PC-9 (cell line): Measurements from ENCODE around the gene SETBP1. TPM values are rescaled to one million over a fixed set of nuclear protein-coding genes. Genes with fewer than 3 reads are reported as not detected.

Experiments used
- BruUV-seq: library from RNA; stranded (reverse); fragments of 400-500 nt; replicated peaks from 2 replicates; lab custom pipeline; 2021; lab: Mats Ljungman, UMichigan
- CTCF ChIA-PET: fragments of 300-600 bp; sonication (Branson Sonifier 250); formaldehyde crosslinking; loops from one replicate; lab custom pipeline; 2022; ENCODE audit warnings: antibody characterized with exemption; lab: Charles Lee
- POLR2A ChIA-PET: fragments of 300-600 bp; sonication (Branson Sonifier 250); formaldehyde crosslinking; loops from one replicate; lab custom pipeline; 2022; ENCODE audit warnings: antibody characterized with exemption; ENCODE audit not compliant: unreplicated experiment; lab: Charles Lee
- DNase-seq, 2 experiments: peaks; one replicate each; pipeline versions ENCODE4 v3.0.0 to v3.0.0-alpha.2; 2015 to 2022; ENCODE audit warnings: mixed read lengths in 1 of 2
- H2AFZ ChIP-seq: fragments of 200-600 bp; sonication (generic); 2 replicates; pipeline ENCODE4 v1.8.1; 2017; ENCODE audit warnings: antibody characterized with exemption
- H3F3A ChIP-seq: fragments of 200-600 bp; sonication (generic); 2 replicates; pipeline ENCODE4 v1.8.1; 2017; ENCODE audit warnings: antibody characterized with exemption, mild to moderate bottlenecking, low read depth; ENCODE audit not compliant: insufficient read depth
- H3K27ac ChIP-seq: fragments of 200-600 bp; sonication (generic); 2 replicates; pipeline ENCODE4 v1.6.1; 2016; ENCODE audit warnings: mixed run types
- H3K27me3 ChIP-seq: fragments of 200-600 bp; sonication (generic); 2 replicates; pipeline ENCODE4 v1.6.1; 2016; ENCODE audit warnings: low read depth, mixed run types; ENCODE audit not compliant: insufficient read depth
- H3K36me3 ChIP-seq: fragments of 200-600 bp; sonication (generic); 2 replicates; pipeline ENCODE4 v1.6.1; 2016; ENCODE audit warnings: low read depth, mixed run types
- H3K4me1 ChIP-seq: fragments of 200-600 bp; sonication (generic); replicated peaks from 2 replicates; pipeline ENCODE4 v1.6.1; 2016; ENCODE audit warnings: mixed run types; ENCODE audit not compliant: insufficient read depth
- H3K4me2 ChIP-seq: fragments of 200-600 bp; sonication (generic); 2 replicates; pipeline ENCODE4 v1.6.1; 2017; ENCODE audit warnings: mixed run types
- H3K4me3 ChIP-seq: fragments of 200-600 bp; sonication (generic); 2 replicates; pipeline ENCODE4 v1.6.1; 2016; ENCODE audit warnings: mixed run types
- H3K79me2 ChIP-seq: fragments of 200-600 bp; sonication (generic); 2 replicates; pipeline ENCODE4 v1.6.1; 2017; ENCODE audit warnings: low read depth, mixed run types
- H3K9me2 ChIP-seq: fragments of 200-600 bp; sonication (generic); 2 replicates; pipeline ENCODE4 v1.8.1; 2017; ENCODE audit warnings: mild to moderate bottlenecking; ENCODE audit not compliant: insufficient read depth
- H3K9me3 ChIP-seq: fragments of 200-600 bp; sonication (generic); 2 replicates; pipeline ENCODE4 v1.8.1; 2016; ENCODE audit warnings: low read depth; ENCODE audit not compliant: insufficient read depth
- H4K20me1 ChIP-seq: fragments of 200-600 bp; sonication (generic); 2 replicates; pipeline ENCODE4 v1.8.1; 2017; ENCODE audit not compliant: insufficient read depth
- EZH2 ChIP-seq: fragments of 200-600 bp; sonication (generic); IDR thresholded peaks from 2 replicates; pipeline ENCODE4 v1.8.0; 2017; ENCODE audit warnings: antibody characterized with exemption, low read depth
- intact Hi-C: fragments of 100-400 bp; cut with micrococcal nuclease; formaldehyde crosslinking; loops from one replicate; pipeline ENCODE4 v1.10.0; 2022; ENCODE audit not compliant: unreplicated experiment
- total RNA-seq: library from RNA; stranded (reverse); gene quantifications from 2 replicates; pipeline ENCODE4 v1.2.3, GENCODE V29; 2021
- TF ChIP-seq, protein P1 (sequence below): fragments of 200-600 bp; sonication (generic); conservative IDR thresholded peaks from 2 replicates; pipeline ENCODE4 v1.6.1; 2017; ENCODE audit warnings: mixed run types, antibody characterized with exemption, mild to moderate bottlenecking, moderate library complexity

The SETBP1 gene
- total RNA-seq, 1 experiment from 2014 or later, result 9.0 TPM

DNA sequence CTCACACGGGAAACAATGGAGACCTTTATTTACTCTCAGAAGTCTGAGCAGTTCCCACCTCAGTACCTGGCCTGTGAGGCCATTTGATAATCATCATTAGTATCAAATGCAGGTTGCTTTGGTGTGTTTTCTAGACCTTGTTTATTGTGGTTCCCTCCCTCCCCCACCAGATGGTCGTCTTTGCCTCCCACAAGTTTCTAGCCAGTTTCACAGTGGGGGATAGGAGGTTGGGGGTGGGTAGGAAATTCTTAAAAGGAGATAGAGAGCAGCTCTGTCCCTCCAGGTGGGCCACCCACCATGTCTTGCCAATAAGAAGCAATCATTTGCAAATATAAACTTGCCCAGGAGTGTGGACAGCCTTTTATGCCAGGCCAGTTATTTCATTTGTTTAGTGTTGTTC lies 31.3 kb downstream of the SETBP1 start:
- Histone ChIP-seq H3K27me3 (no peaks in the 10 kb centered on the region), H3K4me3 (no peak overlapping the region), H3K36me3 (no peaks in the 10 kb centered on the region), H3K4me2 (no peak overlapping the region), H3K9me2 (no peaks in the 10 kb centered on the region), H3K27ac (no peak overlapping the region), H2AFZ (no peak overlapping the region), H3K4me1 (peaks cover 18% of the 10 kb centered on the region), H4K20me1 (no peaks in the 10 kb centered on the region), H3F3A (no peaks in the 10 kb centered on the region), H3K9me3 (no peaks in the 10 kb centered on the region), H3K79me2 (no peaks in the 10 kb centered on the region)
- DNase-seq, result no peak
- no peak for TF ChIP-seq EZH2
- TF ChIP-seq, protein P1, sequence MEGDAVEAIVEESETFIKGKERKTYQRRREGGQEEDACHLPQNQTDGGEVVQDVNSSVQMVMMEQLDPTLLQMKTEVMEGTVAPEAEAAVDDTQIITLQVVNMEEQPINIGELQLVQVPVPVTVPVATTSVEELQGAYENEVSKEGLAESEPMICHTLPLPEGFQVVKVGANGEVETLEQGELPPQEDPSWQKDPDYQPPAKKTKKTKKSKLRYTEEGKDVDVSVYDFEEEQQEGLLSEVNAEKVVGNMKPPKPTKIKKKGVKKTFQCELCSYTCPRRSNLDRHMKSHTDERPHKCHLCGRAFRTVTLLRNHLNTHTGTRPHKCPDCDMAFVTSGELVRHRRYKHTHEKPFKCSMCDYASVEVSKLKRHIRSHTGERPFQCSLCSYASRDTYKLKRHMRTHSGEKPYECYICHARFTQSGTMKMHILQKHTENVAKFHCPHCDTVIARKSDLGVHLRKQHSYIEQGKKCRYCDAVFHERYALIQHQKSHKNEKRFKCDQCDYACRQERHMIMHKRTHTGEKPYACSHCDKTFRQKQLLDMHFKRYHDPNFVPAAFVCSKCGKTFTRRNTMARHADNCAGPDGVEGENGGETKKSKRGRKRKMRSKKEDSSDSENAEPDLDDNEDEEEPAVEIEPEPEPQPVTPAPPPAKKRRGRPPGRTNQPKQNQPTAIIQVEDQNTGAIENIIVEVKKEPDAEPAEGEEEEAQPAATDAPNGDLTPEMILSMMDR, result no peak
- intact Hi-C loops, result no loop called here
- no TSS peak for BruUV-seq
- ChIA-PET POLR2A (no interaction called here), CTCF (no interaction called here)

DNA sequence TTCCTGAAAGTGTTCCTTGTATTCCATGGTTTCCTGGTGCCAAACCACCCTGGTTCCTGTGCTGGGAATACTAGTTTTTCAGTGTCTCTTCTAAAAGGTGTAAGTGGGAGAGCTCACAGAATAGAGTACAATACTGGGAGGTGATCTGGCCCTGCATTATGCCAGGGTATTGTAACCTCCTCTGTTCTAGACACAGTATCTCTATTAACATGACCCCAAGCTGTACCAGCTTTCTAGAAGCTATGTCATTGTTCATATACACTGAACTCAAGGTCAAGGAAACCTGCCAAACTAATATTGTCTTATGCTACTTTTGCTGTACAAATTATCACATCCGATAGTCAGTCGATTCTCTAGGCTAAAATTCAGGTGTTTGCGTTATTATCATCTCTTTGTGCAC lies 32.7 kb downstream of the SETBP1 start:
- H2AFZ ChIP-seq, result no peak overlapping the region
- no peaks in the 10 kb centered on the region for H3K9me2 ChIP-seq
- H3K27me3 ChIP-seq, result no peaks in the 10 kb centered on the region
- CTCF ChIA-PET, result no interaction called here
- H3K36me3 ChIP-seq, result no peaks in the 10 kb centered on the region
- no peaks in the 10 kb centered on the region for H4K20me1 ChIP-seq
- H3K9me3 ChIP-seq, result no peaks in the 10 kb centered on the region
- intact Hi-C loops, result no loop called here
- POLR2A ChIA-PET, result no interaction called here
- peaks cover 15% of the 10 kb centered on the region for H3K4me1 ChIP-seq
- H3F3A ChIP-seq, result no peaks in the 10 kb centered on the region
- BruUV-seq, result no TSS peak
- no peak overlapping the region for H3K4me2 ChIP-seq
- no peaks in the 10 kb centered on the region for H3K79me2 ChIP-seq
- no peak for DNase-seq
- H3K4me3 ChIP-seq, result no peak overlapping the region
- no peak overlapping the region for H3K27ac ChIP-seq
- TF ChIP-seq, protein P1, result no peak
- no peak for TF ChIP-seq EZH2

DNA sequence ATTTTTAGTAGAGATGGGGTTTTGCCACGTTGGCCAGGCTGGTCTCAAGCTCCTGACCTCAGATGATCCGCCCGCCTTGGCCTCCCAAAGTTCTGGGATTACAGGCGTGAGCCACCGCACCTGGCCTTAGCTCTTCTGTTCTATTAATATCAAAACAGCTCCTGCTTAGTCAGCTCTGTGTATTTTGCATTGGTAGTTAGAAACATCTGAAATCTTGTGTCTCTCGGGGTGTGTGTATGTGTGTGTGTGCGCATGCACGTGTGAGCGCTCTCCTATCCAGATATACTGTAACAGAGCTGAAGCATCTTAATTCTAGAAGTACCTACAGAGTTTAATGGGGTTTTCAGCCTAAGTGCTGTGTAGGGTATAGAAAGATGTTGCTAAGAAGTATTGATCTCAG lies 33.7 kb downstream of the SETBP1 start:
- CTCF ChIA-PET, result no interaction called here
- BruUV-seq, result no TSS peak

More for the DNA sequence above, 33.7 kb downstream of the SETBP1 start:
- Histone ChIP-seq H3K4me1 (peaks cover 15% of the 10 kb centered on the region), H4K20me1 (no peaks in the 10 kb centered on the region), H3K4me3 (no peak overlapping the region), H3K36me3 (no peaks in the 10 kb centered on the region), H3K9me3 (no peaks in the 10 kb centered on the region), H3F3A (no peaks in the 10 kb centered on the region), H3K9me2 (no peaks in the 10 kb centered on the region), H3K79me2 (no peaks in the 10 kb centered on the region), H3K27me3 (no peaks in the 10 kb centered on the region), H3K27ac (no peak overlapping the region), H3K4me2 (no peak overlapping the region), H2AFZ (no peak overlapping the region)
- POLR2A ChIA-PET, result no interaction called here
- TF ChIP-seq EZH2, result no peak
- TF ChIP-seq, protein P1, result no peak
- no peak for DNase-seq
- intact Hi-C loops, result no loop called here
